GM19328 (cell line): ENCODE results near the gene MYO5A.
"Not testable (repeated sequence)": the region's sequence is repeated elsewhere in the genome, so short reads cannot be mapped to it uniquely, and the experiment has no call there.

Experiments used
- ATAC-seq: cut with Tn5 transposase; IDR thresholded peaks from one replicate; pipeline ENCODE4 v1.9.1; 2021; ENCODE audit warnings: mild to moderate bottlenecking, moderate library complexity; ENCODE audit not compliant: unreplicated experiment

The MYO5A gene

GRCh38 chr15:52466134-52466701 is 62.5 kb downstream of the MYO5A start:
- peak; percentile 96 for ATAC-seq

- peak; percentile 38 for ATAC-seq
Measured at GRCh38 chr15:52464478-52464877, 64.2 kb downstream of the MYO5A start.

- ATAC-seq, result no peak
Measured at GRCh38 chr15:52464040-52464439, 64.6 kb downstream of the MYO5A start.

GRCh38 chr15:52463638-52464037 is 65.0 kb downstream of the MYO5A start:
- ATAC-seq, result no peak

- no peak for ATAC-seq
Measured at GRCh38 chr15:52462806-52463360, 65.8 kb downstream of the MYO5A start.

- ATAC-seq, result not testable (repeated sequence)
Measured at GRCh38 chr15:52459701-52460100, 69.0 kb downstream of the MYO5A start.

GRCh38 chr15:52459265-52459664 is 69.4 kb downstream of the MYO5A start:
- not testable (repeated sequence) for ATAC-seq

GRCh38 chr15:52448011-52448890 is 80.4 kb downstream of the MYO5A start:
- ATAC-seq, result no peak

- no peak for ATAC-seq
Measured at GRCh38 chr15:52445954-52446353, 82.7 kb downstream of the MYO5A start.

- ATAC-seq, result no peak
Measured at GRCh38 chr15:52445553-52445952, 83.1 kb downstream of the MYO5A start.

- not testable (repeated sequence) for ATAC-seq
Measured at GRCh38 chr15:52443205-52443604, 85.5 kb downstream of the MYO5A start.

- ATAC-seq, result no peak
Measured at GRCh38 chr15:52441841-52442240, 86.8 kb downstream of the MYO5A start.

- no peak for ATAC-seq
Measured at GRCh38 chr15:52440946-52441345, 87.7 kb downstream of the MYO5A start.

- ATAC-seq, result no peak
Measured at GRCh38 chr15:52440414-52440813, 88.3 kb downstream of the MYO5A start.

- no peak for ATAC-seq
Measured at GRCh38 chr15:52439470-52439869, 89.2 kb downstream of the MYO5A start.

- ATAC-seq, result not testable (repeated sequence)
Measured at GRCh38 chr15:52439042-52439441, 89.6 kb downstream of the MYO5A start.

- ATAC-seq, result no peak
Measured at GRCh38 chr15:52438047-52438446, 90.6 kb downstream of the MYO5A start.

- no peak for ATAC-seq
Measured at GRCh38 chr15:52437646-52438045, 91.0 kb downstream of the MYO5A start.

- ATAC-seq, result no peak
Measured at GRCh38 chr15:52436981-52437380, 91.7 kb downstream of the MYO5A start.

GRCh38 chr15:52434885-52435284 is 93.8 kb downstream of the MYO5A start:
- no peak for ATAC-seq

- ATAC-seq, result no peak
Measured at GRCh38 chr15:52428297-52428696, 100.4 kb downstream of the MYO5A start.

- ATAC-seq, result no peak
Measured at GRCh38 chr15:52427804-52428203, 100.9 kb downstream of the MYO5A start.
